ENCODE data around the gene GALNT9.

DNA sequence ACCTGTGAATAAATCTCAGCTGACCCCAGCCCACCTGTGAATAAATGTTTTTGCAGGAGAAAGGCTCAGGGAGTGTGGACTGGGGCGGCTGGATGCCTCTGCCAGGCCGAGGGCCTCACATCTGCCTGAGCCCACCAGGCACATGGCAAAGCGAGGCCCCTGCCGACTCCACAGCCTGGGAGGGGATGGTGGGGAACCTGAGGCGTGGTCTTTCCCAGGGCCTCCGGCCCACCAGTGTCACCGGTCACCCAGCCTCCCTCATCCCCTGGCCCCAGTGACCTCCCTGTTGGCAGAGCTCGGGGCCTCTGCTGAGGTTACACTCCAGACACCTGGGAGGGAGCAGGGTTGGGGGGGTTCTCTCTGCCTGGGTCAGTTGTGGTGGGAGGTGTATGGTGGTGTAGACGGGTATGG, 177.0 kb downstream of the GALNT9 start:
- TF ChIP-seq, protein P1, sequence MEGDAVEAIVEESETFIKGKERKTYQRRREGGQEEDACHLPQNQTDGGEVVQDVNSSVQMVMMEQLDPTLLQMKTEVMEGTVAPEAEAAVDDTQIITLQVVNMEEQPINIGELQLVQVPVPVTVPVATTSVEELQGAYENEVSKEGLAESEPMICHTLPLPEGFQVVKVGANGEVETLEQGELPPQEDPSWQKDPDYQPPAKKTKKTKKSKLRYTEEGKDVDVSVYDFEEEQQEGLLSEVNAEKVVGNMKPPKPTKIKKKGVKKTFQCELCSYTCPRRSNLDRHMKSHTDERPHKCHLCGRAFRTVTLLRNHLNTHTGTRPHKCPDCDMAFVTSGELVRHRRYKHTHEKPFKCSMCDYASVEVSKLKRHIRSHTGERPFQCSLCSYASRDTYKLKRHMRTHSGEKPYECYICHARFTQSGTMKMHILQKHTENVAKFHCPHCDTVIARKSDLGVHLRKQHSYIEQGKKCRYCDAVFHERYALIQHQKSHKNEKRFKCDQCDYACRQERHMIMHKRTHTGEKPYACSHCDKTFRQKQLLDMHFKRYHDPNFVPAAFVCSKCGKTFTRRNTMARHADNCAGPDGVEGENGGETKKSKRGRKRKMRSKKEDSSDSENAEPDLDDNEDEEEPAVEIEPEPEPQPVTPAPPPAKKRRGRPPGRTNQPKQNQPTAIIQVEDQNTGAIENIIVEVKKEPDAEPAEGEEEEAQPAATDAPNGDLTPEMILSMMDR (IDR thresholded peaks at IDR 0.05), result no peak
- TF ChIP-seq POLR2A (IDR thresholded peaks at IDR 0.05), result no peak

All from tibial nerve (tissue), 3 donors.